ENCODE data around the gene ARHGAP42. TPM values are rescaled to one million over a fixed set of nuclear protein-coding genes. Genes with fewer than 3 reads are reported as not detected.

ARHGAP42 gene
- total RNA-seq, 1 donor: 16.8 TPM

DNA sequence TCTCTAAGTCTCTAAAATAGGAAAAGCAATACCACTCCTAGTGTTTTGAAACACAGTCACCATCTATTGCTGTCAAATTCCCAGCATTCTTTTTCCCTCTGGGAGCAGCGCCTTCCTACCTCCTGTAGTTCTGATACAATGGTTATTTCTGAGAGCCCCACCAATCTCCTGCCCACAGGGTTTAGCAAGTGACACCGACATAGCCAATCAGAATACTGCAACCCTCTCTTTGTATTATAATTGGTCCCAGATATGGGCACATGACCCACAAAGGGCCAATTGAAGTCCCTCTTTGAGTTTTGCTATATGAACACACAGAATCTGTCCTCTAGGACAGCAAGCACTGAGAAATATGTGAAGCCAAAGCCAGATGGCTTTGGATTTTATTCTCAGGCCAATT is 16.9 kb upstream of the ARHGAP42 start:
- H3K4me3 ChIP-seq (ENCODE audit: low read depth, low read length): no peak overlapping the region
- no peak for DNase-seq (ENCODE audit: low read depth)
- TF ChIP-seq, protein P1, sequence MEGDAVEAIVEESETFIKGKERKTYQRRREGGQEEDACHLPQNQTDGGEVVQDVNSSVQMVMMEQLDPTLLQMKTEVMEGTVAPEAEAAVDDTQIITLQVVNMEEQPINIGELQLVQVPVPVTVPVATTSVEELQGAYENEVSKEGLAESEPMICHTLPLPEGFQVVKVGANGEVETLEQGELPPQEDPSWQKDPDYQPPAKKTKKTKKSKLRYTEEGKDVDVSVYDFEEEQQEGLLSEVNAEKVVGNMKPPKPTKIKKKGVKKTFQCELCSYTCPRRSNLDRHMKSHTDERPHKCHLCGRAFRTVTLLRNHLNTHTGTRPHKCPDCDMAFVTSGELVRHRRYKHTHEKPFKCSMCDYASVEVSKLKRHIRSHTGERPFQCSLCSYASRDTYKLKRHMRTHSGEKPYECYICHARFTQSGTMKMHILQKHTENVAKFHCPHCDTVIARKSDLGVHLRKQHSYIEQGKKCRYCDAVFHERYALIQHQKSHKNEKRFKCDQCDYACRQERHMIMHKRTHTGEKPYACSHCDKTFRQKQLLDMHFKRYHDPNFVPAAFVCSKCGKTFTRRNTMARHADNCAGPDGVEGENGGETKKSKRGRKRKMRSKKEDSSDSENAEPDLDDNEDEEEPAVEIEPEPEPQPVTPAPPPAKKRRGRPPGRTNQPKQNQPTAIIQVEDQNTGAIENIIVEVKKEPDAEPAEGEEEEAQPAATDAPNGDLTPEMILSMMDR (IDR thresholded peaks at IDR 0.05; ENCODE audit: insufficient read depth, low read depth, low read length): no peak

DNA sequence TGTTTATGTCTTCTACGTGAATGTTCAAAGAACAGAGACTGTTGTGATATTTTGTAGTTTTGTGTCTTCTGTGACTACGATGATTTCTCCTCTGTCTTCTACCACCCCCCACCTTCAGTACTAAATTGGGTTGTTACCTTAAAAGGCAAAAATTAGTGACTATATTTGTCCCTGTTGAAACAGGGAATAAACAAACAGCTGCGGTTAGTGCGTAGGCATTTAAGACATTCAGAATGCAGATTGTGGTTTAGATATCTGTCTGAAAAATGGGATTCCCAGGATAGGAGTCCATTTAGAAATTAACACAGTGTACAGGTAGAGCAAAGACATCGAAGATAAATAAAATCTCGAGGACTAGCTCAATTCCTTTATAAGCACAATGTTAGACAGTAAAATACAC is 15.6 kb upstream of the ARHGAP42 start:
- TF ChIP-seq, protein P1 (IDR thresholded peaks at IDR 0.05; ENCODE audit: insufficient read depth, low read depth, low read length): no peak
- no peak overlapping the region for H3K4me3 ChIP-seq (ENCODE audit: low read depth, low read length)
- DNase-seq (ENCODE audit: low read depth): peak; percentile 81

DNA sequence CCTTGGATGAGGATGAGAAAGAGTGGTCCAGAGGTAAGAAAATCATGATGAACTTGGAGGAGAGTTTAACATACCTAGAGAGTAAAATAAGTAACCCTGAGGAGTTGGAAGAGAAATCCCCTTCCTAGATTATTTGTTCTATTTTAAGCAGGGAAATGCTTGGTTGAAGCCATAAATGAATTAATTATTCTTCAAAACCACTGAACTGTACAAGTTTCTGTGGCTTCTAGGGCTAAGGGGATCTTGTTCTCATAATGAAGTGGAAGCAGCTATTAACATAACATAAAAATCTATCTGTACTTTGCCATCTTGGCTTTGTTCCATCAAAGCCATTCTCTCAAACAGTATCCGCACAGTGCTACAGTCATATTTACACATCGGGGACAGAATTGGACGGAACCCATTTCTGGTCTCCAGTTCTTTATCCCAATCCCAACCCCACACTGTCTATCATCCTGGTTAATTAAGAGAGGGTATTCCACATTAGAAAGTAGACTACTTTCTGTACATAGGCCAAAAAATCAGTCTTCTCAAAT is 14.5 kb upstream of the ARHGAP42 start:
- TF ChIP-seq, protein P1 (IDR thresholded peaks at IDR 0.05; ENCODE audit: insufficient read depth, low read depth, low read length): no peak
- DNase-seq (ENCODE audit: low read depth): no peak

DNA sequence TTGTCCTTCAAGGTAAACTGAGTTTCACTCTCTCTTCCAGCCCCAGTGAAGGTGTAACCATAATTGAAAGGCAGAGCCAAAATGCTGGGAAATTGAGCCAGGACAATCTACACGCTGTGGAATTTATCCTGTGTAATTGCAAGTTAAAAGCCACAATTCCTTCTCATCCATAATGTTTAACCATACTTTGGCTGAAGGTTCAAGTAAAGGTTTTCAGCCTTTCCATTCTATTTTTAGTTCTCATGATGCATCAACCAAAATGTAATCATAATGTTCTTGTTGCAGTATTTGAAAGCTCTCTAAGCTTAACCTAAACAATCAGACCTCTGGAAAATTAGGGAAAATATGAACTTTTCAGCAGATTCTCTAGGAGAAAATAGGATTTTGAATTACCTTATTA is 14.0 kb upstream of the ARHGAP42 start:
- TF ChIP-seq, protein P1 (IDR thresholded peaks at IDR 0.05; ENCODE audit: insufficient read depth, low read depth, low read length): no peak
- no peak overlapping the region for H3K4me3 ChIP-seq (ENCODE audit: low read depth, low read length)
- peak; percentile 47 for DNase-seq (ENCODE audit: low read depth)

More for the DNA sequence above, 14.5 kb upstream of the ARHGAP42 start:
- no peak overlapping the region for H3K4me3 ChIP-seq (ENCODE audit: low read depth, low read length)

DNA sequence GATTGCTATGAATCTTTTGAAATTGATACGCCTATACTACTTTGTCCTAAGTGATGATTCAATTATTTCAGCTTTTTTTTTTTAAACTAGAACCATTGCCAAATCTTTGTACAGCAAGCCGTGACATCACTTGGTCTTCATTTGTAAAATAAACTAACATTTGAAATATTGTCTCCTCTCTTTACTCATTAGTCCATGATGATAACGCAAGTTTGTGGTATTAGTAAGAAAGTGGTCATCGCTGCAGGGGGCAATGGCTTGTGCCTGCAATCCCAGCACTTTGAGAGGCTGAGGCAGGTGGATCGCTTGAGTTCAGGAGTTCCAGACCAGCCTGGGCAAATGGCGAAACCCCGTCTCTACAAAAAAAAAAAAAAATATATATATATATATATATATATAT is 12.9 kb upstream of the ARHGAP42 start:
- no peak for DNase-seq (ENCODE audit: low read depth)
- TF ChIP-seq, protein P1 (IDR thresholded peaks at IDR 0.05; ENCODE audit: insufficient read depth, low read depth, low read length): no peak
- H3K4me3 ChIP-seq (ENCODE audit: low read depth, low read length): no peak overlapping the region

DNA sequence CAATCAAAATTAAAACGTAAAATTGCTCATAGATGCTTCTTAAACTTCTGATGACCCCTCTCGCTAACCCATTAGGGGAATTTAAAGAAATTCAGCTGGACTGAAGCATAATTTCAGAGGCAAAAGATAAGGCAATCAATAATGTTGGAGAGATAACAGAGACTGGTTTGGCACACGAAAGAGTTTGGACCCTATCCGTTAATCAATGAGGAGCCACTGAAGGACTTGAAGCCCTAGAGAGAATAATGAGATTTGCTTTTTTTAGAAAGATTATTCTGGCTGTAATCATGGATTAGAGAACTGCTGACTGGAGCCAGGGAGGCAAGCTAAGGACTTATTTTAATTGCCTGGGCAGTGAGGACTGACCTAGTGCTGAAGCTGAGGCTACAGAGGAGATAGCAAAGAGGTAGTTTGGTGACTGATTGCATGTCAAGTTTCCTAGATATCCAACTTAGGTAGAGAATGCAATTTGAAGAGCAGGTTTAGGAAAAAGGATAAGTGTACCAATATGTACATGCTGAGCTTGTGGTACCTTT is 11.9 kb upstream of the ARHGAP42 start:
- TF ChIP-seq, protein P1 (IDR thresholded peaks at IDR 0.05; ENCODE audit: insufficient read depth, low read depth, low read length): no peak
- H3K4me3 ChIP-seq (ENCODE audit: low read depth, low read length): no peak overlapping the region
- no peak for DNase-seq (ENCODE audit: low read depth)

DNA sequence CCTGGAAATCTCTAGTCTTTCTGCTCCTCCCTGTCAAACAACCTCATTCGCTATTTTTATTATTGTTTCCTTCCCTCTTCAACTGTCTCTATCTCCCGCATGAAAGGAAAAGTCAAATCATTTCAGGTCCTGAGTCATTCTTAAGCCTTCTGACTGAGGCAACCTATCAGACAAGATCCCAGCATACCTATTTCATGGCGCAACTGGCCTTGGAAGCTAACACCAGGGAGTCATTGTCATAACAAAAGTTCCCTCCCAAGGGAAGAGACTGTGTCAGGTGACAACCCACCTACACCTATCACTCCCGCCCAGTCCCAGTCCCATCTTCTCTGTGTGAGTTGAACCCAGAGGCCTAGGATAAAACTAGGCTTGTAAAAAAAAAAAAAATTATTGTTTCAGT is 10.2 kb upstream of the ARHGAP42 start:
- TF ChIP-seq, protein P1 (IDR thresholded peaks at IDR 0.05; ENCODE audit: insufficient read depth, low read depth, low read length): no peak
- DNase-seq (ENCODE audit: low read depth): no peak
- no peak overlapping the region for H3K4me3 ChIP-seq (ENCODE audit: low read depth, low read length)

Data from fibroblast of villous mesenchyme (primary cell).